ENCODE measurements around the gene MRAP. TPM values are rescaled to one million over a fixed set of nuclear protein-coding genes. Genes with fewer than 3 reads are reported as not detected.
A peak's percentile ranks its signal among the peaks of the same experiment; 100 is the strongest.

Gene MRAP
- total and polyA plus RNA-seq, 10 of the 15 experiments (the other 5 are each of a cell fraction or from before 2014, with no cell fraction given) = 0.34 to 1.2 TPM; not detected in 8

DNA sequence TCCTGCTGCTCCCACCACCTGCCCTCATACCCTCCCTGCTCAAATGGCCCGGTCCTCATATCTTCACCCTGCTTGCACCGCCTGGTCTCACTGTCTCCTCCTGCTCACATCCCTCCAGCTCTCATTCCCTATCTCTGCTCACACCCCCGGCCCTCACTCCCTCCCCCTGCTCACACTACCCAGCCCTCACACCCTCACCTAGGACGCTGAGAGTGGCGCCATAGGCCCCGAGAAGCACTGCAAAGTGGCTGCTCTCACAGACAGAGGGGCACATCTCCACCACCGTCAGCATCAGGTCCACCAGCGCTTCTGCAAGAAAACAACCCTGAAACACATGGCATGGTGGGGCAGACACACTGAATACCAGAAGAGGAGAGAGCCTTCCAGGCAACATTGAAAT lies 38.6 kb downstream of the MRAP start:
- H3K27me3 ChIP-seq (replicated peaks in 1 of 2; ENCODE audit: control insufficient read depth in 2 of 2, insufficient read depth in 2 of 2, low read length in 1 of 2) = no peaks in the 10 kb centered on the region
- in situ Hi-C loops (cut with MboI) (no loop called here), intact Hi-C loops (cut with micrococcal nuclease; ENCODE audit: unreplicated experiment) (no loop called here)
- no peak for TF ChIP-seq STAT3 (IDR thresholded peaks at IDR 0.05; ENCODE audit: low read depth, low read length)
- TF ChIP-seq TCF12 (IDR thresholded peaks at IDR 0.05; ENCODE audit: low read depth, low read length) = no peak
- no peak for TF ChIP-seq PML (IDR thresholded peaks at IDR 0.05; ENCODE audit: low read length)
- TF ChIP-seq STAT1 (conservative IDR thresholded peaks at IDR 0.05) = no peak
- no peak overlapping the region for H3K4me2 ChIP-seq (ENCODE audit: control insufficient read depth, insufficient read depth)
- no peak overlapping the region for H2AFZ ChIP-seq (ENCODE audit: control insufficient read depth, low read depth, low read length)
- no TSS peak for BruUV-seq (replicated peaks)
- 90% methylated on average over 5 of the region's 8 CpGs for WGBS (ENCODE audit: insufficient coverage, insufficient replicate concordance, low lambda C conversion rate, missing lambda C conversion rate)
- H3K27ac ChIP-seq (ENCODE audit: control insufficient read depth, insufficient read depth) = no peak overlapping the region
- peaks cover 24 to 26% of the 10 kb centered on the region in 2 experiments for H3K36me3 ChIP-seq (ENCODE audit: control insufficient read depth in 2 of 2, insufficient read depth in 2 of 2, low read length in 1 of 2)
- H3K4me1 ChIP-seq (ENCODE audit: control insufficient read depth, insufficient read depth, low read length) = no peaks in the 10 kb centered on the region
- RAD21 ChIA-PET (ENCODE audit: unreplicated experiment) = no interaction called here
- DNase-seq (ENCODE audit: low read depth, low spot score) (no peak), ATAC-seq (no peak), FAIRE-seq (no peak)
- no peak overlapping the region for H3K4me3 ChIP-seq
- H3K9me3 ChIP-seq (replicated peaks; ENCODE audit: control insufficient read depth, insufficient read depth, low read length) = peaks cover 3% of the 10 kb centered on the region; the same call in 2 of the 3 replicates
- H4K20me1 ChIP-seq (ENCODE audit: control insufficient read depth, insufficient read depth) = no peaks in the 10 kb centered on the region; the same call in 1 of the 2 replicates
- no peaks in the 10 kb centered on the region for H3K79me2 ChIP-seq (ENCODE audit: control insufficient read depth, insufficient read depth, low read length)
- POLR2A ChIA-PET = interaction anchor here (0.6 kb wide), 1 partner anchor 11 kb away, joined by 3 read pairs; no protein-coding TSS in a partner anchor
- CTCF ChIA-PET = no interaction called here
- no peak overlapping the region for H3K9ac ChIP-seq (ENCODE audit: control insufficient read depth, insufficient read depth, low read length)
- SMC1A ChIA-PET (ENCODE audit: uncharacterized antibody, unreplicated experiment) = no interaction called here

GRCh38 chr21:32338209-32338921 lies 39.7 kb downstream of the MRAP start:
- ChIA-PET SMC1A (ENCODE audit: uncharacterized antibody, unreplicated experiment) (no interaction called here), POLR2A (no interaction called here), CTCF (no interaction called here), RAD21 (ENCODE audit: unreplicated experiment) (no interaction called here)
- H4K20me1 ChIP-seq (ENCODE audit: control insufficient read depth, insufficient read depth) = no peaks in the 10 kb centered on the region; the same call in 1 of the 2 replicates
- H3K36me3 ChIP-seq (ENCODE audit: control insufficient read depth in 2 of 2, insufficient read depth in 2 of 2, low read length in 1 of 2) = peaks cover 22 to 23% of the 10 kb centered on the region in 2 experiments
- WGBS (ENCODE audit: insufficient coverage, insufficient replicate concordance, low lambda C conversion rate, missing lambda C conversion rate) = over 99% methylated on average over 23 of the region's 23 CpGs
- in situ Hi-C loops (cut with MboI) (no loop called here), intact Hi-C loops (cut with micrococcal nuclease; ENCODE audit: unreplicated experiment) (no loop called here)
- TSS peak; percentile 18 for BruUV-seq (replicated peaks)
- H3K27ac ChIP-seq (ENCODE audit: control insufficient read depth, insufficient read depth) = no peak overlapping the region
- H3K4me2 ChIP-seq (ENCODE audit: control insufficient read depth, insufficient read depth) = no peak overlapping the region
- no peak overlapping the region for H2AFZ ChIP-seq (ENCODE audit: control insufficient read depth, low read depth, low read length)
- FAIRE-seq = no peak
- no peak for ATAC-seq
- no peak overlapping the region for H3K4me3 ChIP-seq
- DNase-seq (ENCODE audit: low read depth, low spot score) = no peak
- no peaks in the 10 kb centered on the region for H3K79me2 ChIP-seq (ENCODE audit: control insufficient read depth, insufficient read depth, low read length)
- H3K9ac ChIP-seq (ENCODE audit: control insufficient read depth, insufficient read depth, low read length) = no peak overlapping the region
- TF ChIP-seq NR2C2 (IDR thresholded peaks at IDR 0.05; ENCODE audit: borderline replicate concordance, control insufficient read depth, insufficient read length, low read depth) = no peak
- TF ChIP-seq ZNF592 (IDR thresholded peaks at IDR 0.05) = no peak
- TF ChIP-seq, protein P1, sequence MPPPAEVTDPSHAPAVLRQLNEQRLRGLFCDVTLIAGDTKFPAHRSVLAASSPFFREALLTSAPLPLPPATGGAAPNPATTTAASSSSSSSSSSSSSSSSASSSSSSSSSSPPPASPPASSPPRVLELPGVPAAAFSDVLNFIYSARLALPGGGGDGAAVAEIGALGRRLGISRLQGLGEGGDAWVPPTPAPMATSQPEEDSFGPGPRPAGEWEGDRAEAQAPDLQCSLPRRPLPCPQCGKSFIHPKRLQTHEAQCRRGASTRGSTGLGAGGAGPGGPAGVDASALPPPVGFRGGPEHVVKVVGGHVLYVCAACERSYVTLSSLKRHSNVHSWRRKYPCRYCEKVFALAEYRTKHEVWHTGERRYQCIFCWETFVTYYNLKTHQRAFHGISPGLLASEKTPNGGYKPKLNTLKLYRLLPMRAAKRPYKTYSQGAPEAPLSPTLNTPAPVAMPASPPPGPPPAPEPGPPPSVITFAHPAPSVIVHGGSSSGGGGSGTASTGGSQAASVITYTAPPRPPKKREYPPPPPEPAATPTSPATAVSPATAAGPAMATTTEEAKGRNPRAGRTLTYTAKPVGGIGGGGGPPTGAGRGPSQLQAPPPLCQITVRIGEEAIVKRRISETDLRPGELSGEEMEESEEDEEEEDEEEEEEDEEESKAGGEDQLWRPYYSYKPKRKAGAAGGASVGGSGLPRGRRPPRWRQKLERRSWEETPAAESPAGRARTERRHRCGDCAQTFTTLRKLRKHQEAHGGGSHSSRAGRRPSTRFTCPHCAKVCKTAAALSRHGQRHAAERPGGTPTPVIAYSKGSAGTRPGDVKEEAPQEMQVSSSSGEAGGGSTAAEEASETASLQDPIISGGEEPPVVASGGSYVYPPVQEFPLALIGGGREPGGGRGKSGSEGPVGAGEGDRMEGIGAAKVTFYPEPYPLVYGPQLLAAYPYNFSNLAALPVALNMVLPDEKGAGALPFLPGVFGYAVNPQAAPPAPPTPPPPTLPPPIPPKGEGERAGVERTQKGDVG (CRISPR knock-in tag; IDR thresholded peaks at IDR 0.05) = no peak
- no peaks in the 10 kb centered on the region for H3K27me3 ChIP-seq (replicated peaks in 1 of 2; ENCODE audit: control insufficient read depth in 2 of 2, insufficient read depth in 2 of 2, low read length in 1 of 2)
- H3K9me3 ChIP-seq (replicated peaks; ENCODE audit: control insufficient read depth, insufficient read depth, low read length) = no peaks in the 10 kb centered on the region; the same call in 2 of the 3 replicates
- H3K4me1 ChIP-seq (ENCODE audit: control insufficient read depth, insufficient read depth, low read length) = no peaks in the 10 kb centered on the region
